Mesenchymal stem cell (in vitro differentiated cells and primary cell): ENCODE results near the gene TSC1.

Experiments used
- DNase-seq: peaks from one replicate; pipeline ENCODE4 v3.0.0-alpha.2; 2013
- H2AFZ ChIP-seq: one replicate; pipeline ENCODE4 v1.6.1; 2013; ENCODE audit warnings: low read depth, mild to moderate bottlenecking, control low read depth, inconsistent platforms, low read length, moderate library complexity
- H2AK5ac ChIP-seq: 2 replicates; pipeline ENCODE4 v1.6.1; 2013; ENCODE audit warnings: low read length, moderate library complexity, mild to moderate bottlenecking, inconsistent platforms; ENCODE audit not compliant: severe bottlenecking
- H2BK120ac ChIP-seq: one replicate; pipeline ENCODE4 v1.6.1; 2013; ENCODE audit warnings: low read depth, mild to moderate bottlenecking, inconsistent platforms, low read length, moderate library complexity
- H2BK12ac ChIP-seq, 2 experiments: one replicate each; pipeline ENCODE4 v1.6.1; 2013; ENCODE audit warnings: inconsistent platforms in 2 of 2, low read length in 2 of 2, mild to moderate bottlenecking in 2 of 2, moderate library complexity in 2 of 2, control low read depth in 1 of 2
- H2BK15ac ChIP-seq: one replicate; pipeline ENCODE4 v1.6.1; 2013; ENCODE audit warnings: mild to moderate bottlenecking, low read depth, inconsistent platforms; ENCODE audit not compliant: poor library complexity, severe bottlenecking
- H2BK5ac ChIP-seq: 2 replicates; pipeline ENCODE4 v1.6.1; 2013; ENCODE audit warnings: low read depth, mild to moderate bottlenecking, low read length, control low read depth, inconsistent platforms; ENCODE audit not compliant: poor library complexity, severe bottlenecking
- H3K14ac ChIP-seq, 2 experiments: one replicate each; pipeline ENCODE4 v1.6.1; 2013; ENCODE audit warnings: inconsistent platforms in 2 of 2, low read length in 2 of 2, control low read depth in 1 of 2, mild to moderate bottlenecking in 1 of 2, moderate library complexity in 1 of 2
- H3K18ac ChIP-seq, 2 experiments: one replicate each; pipeline ENCODE4 v1.6.1; 2013; ENCODE audit warnings: inconsistent platforms in 2 of 2, low read length in 2 of 2, control low read depth in 1 of 2, low read depth in 1 of 2, mild to moderate bottlenecking in 1 of 2
- H3K23ac ChIP-seq, 2 experiments: one replicate each; pipeline ENCODE4 v1.6.1; 2013; ENCODE audit warnings: inconsistent platforms in 2 of 2, low read length in 2 of 2, mild to moderate bottlenecking in 2 of 2, moderate library complexity in 2 of 2, control low read depth in 1 of 2
- H3K27ac ChIP-seq: 2 replicates; pipeline ENCODE4 v1.5.1; 2013; ENCODE audit warnings: mild to moderate bottlenecking, moderate library complexity, low read length, control low read depth, inconsistent platforms; ENCODE audit not compliant: poor library complexity, severe bottlenecking
- H3K27me3 ChIP-seq, 2 experiments: 2 replicates each; pipeline versions ENCODE4 v1.6.1 to v1.7.0; 2013; ENCODE audit warnings: low read length in 2 of 2, mild to moderate bottlenecking in 2 of 2, moderate library complexity in 2 of 2, control low read depth in 1 of 2, inconsistent platforms in 1 of 2; ENCODE audit not compliant: control insufficient read depth in 1 of 2, insufficient read depth in 1 of 2
- H3K36me3 ChIP-seq, 2 experiments: 2 replicates each; pipeline versions ENCODE4 v1.6.1 to v1.7.0; 2013; ENCODE audit warnings: low read length in 2 of 2, control low read depth in 1 of 2, inconsistent platforms in 1 of 2, low read depth in 1 of 2, mild to moderate bottlenecking in 1 of 2; ENCODE audit not compliant: insufficient read depth in 2 of 2, control insufficient read depth in 1 of 2
- H3K4ac ChIP-seq, 2 experiments: one replicate each; pipeline ENCODE4 v1.6.1; 2013; ENCODE audit warnings: inconsistent platforms in 2 of 2, low read length in 2 of 2, mild to moderate bottlenecking in 2 of 2, moderate library complexity in 2 of 2, control low read depth in 1 of 2, low read depth in 1 of 2
- H3K4me1 ChIP-seq: 2 replicates; pipeline ENCODE4 v1.6.1; 2013; ENCODE audit warnings: low read depth, low read length, control low read depth; ENCODE audit not compliant: control insufficient read depth, insufficient read depth
- H3K4me2 ChIP-seq: 2 replicates; pipeline ENCODE4 v1.6.1; 2013; ENCODE audit warnings: low read length, mild to moderate bottlenecking, inconsistent platforms; ENCODE audit not compliant: poor library complexity, severe bottlenecking
- H3K4me3 ChIP-seq, 2 experiments: 2 replicates each; pipeline versions ENCODE4 v1.5.1 to v1.7.0; 2013; ENCODE audit warnings: low read length in 2 of 2, mild to moderate bottlenecking in 2 of 2, control low read depth in 1 of 2, low read depth in 1 of 2; ENCODE audit not compliant: insufficient read depth in 1 of 2
- H3K79me1 ChIP-seq: replicated peaks from 2 replicates; pipeline ENCODE4 v1.6.1; 2013; ENCODE audit warnings: mild to moderate bottlenecking, control low read depth, low read length, inconsistent platforms; ENCODE audit not compliant: poor library complexity, severe bottlenecking
- H3K9ac ChIP-seq: 2 replicates; pipeline ENCODE4 v1.7.0; 2013; ENCODE audit warnings: mild to moderate bottlenecking, low read length, moderate library complexity
- H3K9me3 ChIP-seq: 2 replicates; pipeline ENCODE4 v1.7.0; 2013; ENCODE audit warnings: mild to moderate bottlenecking, low read length; ENCODE audit not compliant: control insufficient read depth
- H4K8ac ChIP-seq: one replicate; pipeline ENCODE4 v1.6.1; 2013; ENCODE audit warnings: inconsistent platforms, mild to moderate bottlenecking, low read length, moderate library complexity
- H4K91ac ChIP-seq: one replicate; pipeline ENCODE4 v1.6.1; 2013; ENCODE audit warnings: mild to moderate bottlenecking, low read length, inconsistent platforms
- WGBS: methylation state at CpG from one replicate; pipeline ENCODE4 v1.1.7; 2013; ENCODE audit warnings: mixed read lengths; 5-methylcytosine and 5-hydroxymethylcytosine counted together

Gene TSC1

DNA sequence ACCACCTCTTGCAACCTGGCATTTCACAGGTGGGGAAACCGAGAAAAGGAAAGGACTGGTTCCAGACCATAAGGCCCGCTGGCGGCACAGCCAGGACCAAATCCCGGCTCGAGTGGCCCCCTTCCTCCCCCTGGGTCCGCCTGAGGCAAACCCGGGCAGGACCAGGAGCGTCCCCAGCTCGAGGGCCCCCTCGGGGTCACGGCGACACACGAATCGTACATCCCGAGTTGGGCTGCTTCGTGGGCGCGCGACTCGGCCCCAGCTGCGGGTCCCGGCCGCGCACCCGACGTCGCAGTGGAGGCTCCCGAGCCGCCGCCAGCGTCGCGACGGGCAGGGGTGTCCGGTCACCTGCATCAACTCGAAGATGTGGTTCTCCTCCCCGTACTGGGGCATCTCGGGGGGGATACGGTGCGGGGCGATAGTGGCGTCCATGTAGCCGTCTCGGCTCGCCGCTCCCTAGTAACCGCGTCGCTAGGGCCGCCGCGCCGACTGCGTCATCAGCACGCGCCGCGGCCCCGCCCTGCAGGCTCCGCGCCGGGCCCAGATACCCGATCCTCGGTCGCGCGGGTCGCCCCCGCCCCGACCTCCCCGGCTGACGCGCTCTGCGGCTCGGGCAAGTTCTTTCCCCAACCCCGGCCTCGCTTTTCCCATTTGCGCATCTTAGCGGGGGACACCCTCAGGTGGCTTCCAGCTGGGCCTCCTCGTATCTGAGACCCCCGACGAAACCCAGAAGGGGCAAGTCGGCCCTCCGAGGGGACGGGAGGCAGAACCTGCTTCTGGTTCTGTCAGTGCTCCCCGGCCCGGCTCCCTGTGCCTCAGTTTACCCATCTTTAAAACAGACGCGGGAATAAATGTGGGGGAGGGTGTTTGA lies 66.4 kb downstream of the TSC1 start, which contains the start of gene AK8:
AK8 (minus strand) TSS at position 461 of the 871 bp plus-strand sequence; CDS start at position 432, 29 bp downstream.
- peak within 1 kb of the TSS; percentile 99 for H4K8ac ChIP-seq
- 2% methylated on average over 84 of the region's 89 CpGs for WGBS

DNA sequence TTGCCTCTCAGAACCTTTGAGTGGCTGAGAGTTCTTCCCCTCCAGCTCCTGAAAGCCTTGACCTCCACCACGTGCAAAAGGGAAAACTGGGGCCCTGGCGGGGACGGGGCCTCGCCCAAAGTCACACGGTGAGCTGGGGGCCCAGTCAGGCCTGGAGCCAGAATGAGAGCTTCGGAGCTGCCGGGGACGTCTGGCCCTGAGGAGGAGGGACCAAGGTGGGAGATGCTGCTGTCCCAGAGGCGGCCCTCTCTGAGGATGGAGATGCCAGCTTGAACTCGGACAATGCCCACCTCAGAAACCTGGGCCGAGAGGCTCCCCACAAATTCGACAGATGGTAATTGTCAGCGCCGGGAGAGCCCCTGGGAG lies 67.0 kb downstream of the TSC1 start:
- peak overlapping the region; percentile 96 for H4K8ac ChIP-seq
- 55% methylated on average over 14 of the region's 14 CpGs for WGBS
- peaks cover 14% of the 10 kb centered on the region for H3K4me1 ChIP-seq
- H3K36me3 ChIP-seq, result no peaks in the 10 kb centered on the region
- H2AK5ac ChIP-seq, result no peak overlapping the region
- no peaks in the 10 kb centered on the region for H3K9me3 ChIP-seq
- peak overlapping the region in 1 of 2 experiments; percentile 35 for H3K4ac ChIP-seq
- peak overlapping the region; percentile 100 for H3K9ac ChIP-seq
- no peak overlapping the region for H2BK15ac ChIP-seq
- no peak overlapping the region for H2BK12ac ChIP-seq
- H3K27ac ChIP-seq, result no peak overlapping the region
- DNase-seq, result no peak
- no peak overlapping the region for H4K91ac ChIP-seq
- H3K27me3 ChIP-seq, result peaks cover 0 to 32% of the 10 kb centered on the region in 2 experiments
- peak overlapping the region; percentile 88 for H3K4me2 ChIP-seq
- H2AFZ ChIP-seq, result peak overlapping the region; percentile 100
- H3K4me3 ChIP-seq, result peak overlapping the region; percentile 93 to 97
- no peak overlapping the region for H3K14ac ChIP-seq
- H3K79me1 ChIP-seq, result peaks cover 4% of the 10 kb centered on the region
- no peak overlapping the region for H2BK120ac ChIP-seq
- H3K18ac ChIP-seq, result peak overlapping the region in 1 of 2 experiments; percentile 81
- no peak overlapping the region for H2BK5ac ChIP-seq
- H3K23ac ChIP-seq, result peak overlapping the region in 1 of 2 experiments; percentile 14

More for the DNA sequence above, 66.4 kb downstream of the TSC1 start, which contains the start of gene AK8:
- peak; percentile 79 for DNase-seq
- Histone ChIP-seq H3K18ac (peak within 1 kb of the TSS; percentile 81 to 86), H3K36me3 (no peaks in the 10 kb centered on the region), H2BK5ac (no peak within 1 kb of the TSS), H3K23ac (peak within 1 kb of the TSS in 1 of 2 experiments; percentile 14), H2AK5ac (no peak within 1 kb of the TSS), H3K14ac (peak within 1 kb of the TSS; percentile 49 to 79), H2BK12ac (no peak within 1 kb of the TSS), H3K79me1 (peaks cover 4% of the 10 kb centered on the region), H2BK120ac (peak within 1 kb of the TSS; percentile 80), H4K91ac (peak within 1 kb of the TSS; percentile 76), H3K9ac (peak within 1 kb of the TSS; percentile 100), H3K27me3 (peaks cover 0 to 32% of the 10 kb centered on the region in 2 experiments), H3K4me1 (peaks cover 16% of the 10 kb centered on the region), H3K9me3 (no peaks in the 10 kb centered on the region), H2AFZ (peak within 1 kb of the TSS; percentile 100), H3K27ac (no peak within 1 kb of the TSS), H3K4me2 (peak within 1 kb of the TSS; percentile 88), H3K4ac (peak within 1 kb of the TSS; percentile 55 to 64), H3K4me3 (peak within 1 kb of the TSS; percentile 93 to 97), H2BK15ac (peak within 1 kb of the TSS; percentile 38)

DNA sequence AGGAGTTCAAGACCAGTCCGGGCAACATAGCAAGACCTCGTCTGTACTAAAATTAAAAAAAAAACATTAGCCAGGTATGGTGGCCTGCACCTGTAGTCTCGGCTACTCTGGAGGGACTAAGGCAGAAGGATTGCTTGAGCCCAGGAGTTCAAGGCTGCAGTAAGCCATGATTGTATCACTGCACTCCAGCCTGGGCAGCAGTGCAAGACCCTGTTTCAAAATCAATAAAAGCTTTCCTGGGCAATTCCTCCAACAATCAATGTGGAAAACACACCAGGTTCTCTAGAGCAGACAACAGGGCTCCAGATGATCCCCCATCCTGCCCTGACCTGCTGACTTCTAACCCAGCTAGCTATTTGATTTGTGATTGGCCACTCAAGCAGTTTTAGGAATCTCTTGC lies 67.6 kb downstream of the TSC1 start:
- Histone ChIP-seq H3K4me1 (peaks cover 13% of the 10 kb centered on the region), H2BK5ac (no peak overlapping the region), H3K79me1 (peaks cover 4% of the 10 kb centered on the region), H4K91ac (no peak overlapping the region), H2AFZ (no peak overlapping the region), H3K9me3 (no peaks in the 10 kb centered on the region), H3K14ac (no peak overlapping the region), H2BK12ac (no peak overlapping the region), H3K4ac (no peak overlapping the region), H2BK120ac (no peak overlapping the region), H3K27me3 (peaks cover 0 to 32% of the 10 kb centered on the region in 2 experiments), H3K36me3 (no peaks in the 10 kb centered on the region), H3K27ac (no peak overlapping the region), H4K8ac (no peak overlapping the region), H2AK5ac (no peak overlapping the region), H3K18ac (no peak overlapping the region), H3K4me3 (no peak overlapping the region), H3K9ac (no peak overlapping the region), H3K23ac (no peak overlapping the region), H2BK15ac (no peak overlapping the region), H3K4me2 (no peak overlapping the region)
- 97% methylated on average over 3 of the region's 3 CpGs for WGBS
- no peak for DNase-seq

DNA sequence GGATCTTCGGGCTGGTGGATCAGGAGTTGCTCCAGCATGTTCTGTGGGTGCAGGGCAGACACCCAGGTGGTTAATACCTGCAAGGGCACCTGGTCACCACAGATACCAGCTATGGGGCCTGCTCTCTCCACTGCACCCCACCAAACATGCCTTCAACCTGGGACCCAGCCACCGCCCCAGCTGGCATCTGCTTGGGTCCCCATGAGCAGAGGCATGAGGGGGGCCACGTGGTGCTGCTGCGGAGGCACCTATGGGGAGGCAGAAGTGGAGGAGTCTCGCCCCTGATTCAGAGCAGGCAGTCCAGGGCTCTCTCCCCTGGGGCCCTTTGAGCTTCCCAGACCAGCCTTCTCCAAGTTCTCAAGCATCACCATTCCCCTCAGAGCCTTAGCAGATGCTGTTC lies 69.3 kb downstream of the TSC1 start:
- Histone ChIP-seq H2AK5ac (no peak overlapping the region), H2AFZ (no peak overlapping the region), H2BK5ac (no peak overlapping the region), H3K4ac (no peak overlapping the region), H3K9ac (no peak overlapping the region), H3K9me3 (no peaks in the 10 kb centered on the region), H4K8ac (no peak overlapping the region), H4K91ac (no peak overlapping the region), H3K27me3 (peaks cover 3 to 37% of the 10 kb centered on the region in 2 experiments), H3K4me1 (peaks cover 11% of the 10 kb centered on the region), H3K79me1 (peaks cover 4% of the 10 kb centered on the region), H3K14ac (no peak overlapping the region), H2BK120ac (no peak overlapping the region), H3K4me2 (no peak overlapping the region), H3K4me3 (no peak overlapping the region), H3K27ac (no peak overlapping the region), H2BK15ac (no peak overlapping the region), H2BK12ac (no peak overlapping the region), H3K18ac (no peak overlapping the region), H3K36me3 (no peaks in the 10 kb centered on the region), H3K23ac (no peak overlapping the region)
- WGBS, result 63% methylated on average over 4 of the region's 5 CpGs
- DNase-seq, result no peak
